HFFc6 (cell line): ENCODE results near the gene PFKFB1. TPM values are rescaled to one million over a fixed set of nuclear protein-coding genes. Genes with fewer than 3 reads are reported as not detected.

ENCODE experiments used
- DNase-seq: peaks from one replicate; pipeline ENCODE4 v3.0.0-alpha.2; 2018
- H3K27ac Mint-ChIP-seq: 2 replicates; pipeline ENCODE4 v1.8.0; 2020; ENCODE audit warnings: mild to moderate bottlenecking, mixed read lengths
- H3K27me3 Mint-ChIP-seq: 2 replicates; pipeline ENCODE4 v1.8.0; 2021; ENCODE audit warnings: mild to moderate bottlenecking, moderate library complexity, mixed read lengths; ENCODE audit not compliant: insufficient read depth
- H3K36me3 Mint-ChIP-seq: 2 replicates; pipeline ENCODE4 v1.8.0; 2021; ENCODE audit warnings: low read depth, mixed read lengths
- H3K4me1 Mint-ChIP-seq: 2 replicates; pipeline ENCODE4 v1.8.0; 2020; ENCODE audit warnings: low read depth, mixed read lengths
- H3K4me3 Mint-ChIP-seq: 2 replicates; pipeline ENCODE4 v1.8.0; 2020; ENCODE audit warnings: mild to moderate bottlenecking, moderate library complexity, mixed read lengths
- H3K9me3 Mint-ChIP-seq: 2 replicates; pipeline ENCODE4 v1.8.0; 2020; ENCODE audit warnings: mild to moderate bottlenecking, mixed read lengths
- total RNA-seq, 6 experiments: library from RNA; stranded (reverse); fragmentation: NEBNext Ultra II Directional; extraction: Animal tissue kit (Norgen Biotek cat#: 25700); gene quantifications; 2 replicates in 1 of 6; 3 replicates in 5 of 6; pipeline ENCODE4 v1.2.3, GENCODE V29; 2021
- TF ChIP-seq, protein P1 (sequence below): fragments of 200-600 bp; sonication (generic); IDR thresholded peaks from 2 replicates; pipeline ENCODE4 v1.5.0; 2021; ENCODE audit warnings: antibody characterized with exemption, mild to moderate bottlenecking

PFKFB1 gene
- total RNA-seq, 6 experiments from 2014 or later, result not detected

DNA sequence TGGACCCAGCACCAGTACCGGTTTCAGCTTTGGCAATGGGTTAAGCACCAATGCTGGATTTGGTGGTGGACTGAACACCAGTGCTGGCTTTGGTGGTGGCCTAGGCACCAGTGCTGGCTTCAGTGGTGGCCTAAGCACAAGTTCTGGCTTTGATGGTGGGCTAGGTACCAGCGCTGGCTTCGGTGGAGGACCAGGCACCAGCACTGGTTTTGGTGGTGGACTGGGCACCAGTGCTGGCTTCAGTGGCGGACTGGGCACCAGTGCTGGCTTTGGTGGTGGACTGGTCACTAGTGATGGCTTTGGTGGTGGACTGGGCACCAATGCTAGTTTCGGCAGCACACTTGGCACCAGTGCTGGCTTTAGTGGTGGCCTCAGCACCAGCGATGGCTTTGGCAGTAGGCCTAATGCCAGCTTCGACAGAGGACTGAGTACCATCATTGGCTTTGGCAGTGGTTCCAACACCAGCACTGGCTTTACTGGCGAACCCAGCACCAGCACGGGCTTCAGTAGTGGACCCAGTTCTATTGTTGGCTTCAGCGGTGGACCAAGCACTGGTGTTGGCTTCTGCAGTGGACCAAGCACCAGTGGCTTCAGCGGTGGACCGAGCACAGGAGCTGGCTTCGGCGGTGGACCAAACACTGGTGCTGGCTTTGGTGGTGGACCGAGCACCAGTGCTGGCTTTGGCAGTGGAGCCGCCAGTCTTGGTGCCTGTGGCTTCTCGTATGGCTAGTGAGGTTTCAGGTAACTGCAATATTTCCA lies 63.5 kb downstream of the PFKFB1 start:
- Mint-ChIP-seq H3K36me3 (no peaks in the 10 kb centered on the region; the same call in 1 of the 2 replicates), H3K4me1 (no peaks in the 10 kb centered on the region), H3K27me3 (no peaks in the 10 kb centered on the region; the same call in 1 of the 2 replicates), H3K4me3 (no peak overlapping the region), H3K9me3 (no peaks in the 10 kb centered on the region), H3K27ac (no peak overlapping the region)
- TF ChIP-seq, protein P1, sequence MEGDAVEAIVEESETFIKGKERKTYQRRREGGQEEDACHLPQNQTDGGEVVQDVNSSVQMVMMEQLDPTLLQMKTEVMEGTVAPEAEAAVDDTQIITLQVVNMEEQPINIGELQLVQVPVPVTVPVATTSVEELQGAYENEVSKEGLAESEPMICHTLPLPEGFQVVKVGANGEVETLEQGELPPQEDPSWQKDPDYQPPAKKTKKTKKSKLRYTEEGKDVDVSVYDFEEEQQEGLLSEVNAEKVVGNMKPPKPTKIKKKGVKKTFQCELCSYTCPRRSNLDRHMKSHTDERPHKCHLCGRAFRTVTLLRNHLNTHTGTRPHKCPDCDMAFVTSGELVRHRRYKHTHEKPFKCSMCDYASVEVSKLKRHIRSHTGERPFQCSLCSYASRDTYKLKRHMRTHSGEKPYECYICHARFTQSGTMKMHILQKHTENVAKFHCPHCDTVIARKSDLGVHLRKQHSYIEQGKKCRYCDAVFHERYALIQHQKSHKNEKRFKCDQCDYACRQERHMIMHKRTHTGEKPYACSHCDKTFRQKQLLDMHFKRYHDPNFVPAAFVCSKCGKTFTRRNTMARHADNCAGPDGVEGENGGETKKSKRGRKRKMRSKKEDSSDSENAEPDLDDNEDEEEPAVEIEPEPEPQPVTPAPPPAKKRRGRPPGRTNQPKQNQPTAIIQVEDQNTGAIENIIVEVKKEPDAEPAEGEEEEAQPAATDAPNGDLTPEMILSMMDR, result no peak
- DNase-seq, result no peak

DNA sequence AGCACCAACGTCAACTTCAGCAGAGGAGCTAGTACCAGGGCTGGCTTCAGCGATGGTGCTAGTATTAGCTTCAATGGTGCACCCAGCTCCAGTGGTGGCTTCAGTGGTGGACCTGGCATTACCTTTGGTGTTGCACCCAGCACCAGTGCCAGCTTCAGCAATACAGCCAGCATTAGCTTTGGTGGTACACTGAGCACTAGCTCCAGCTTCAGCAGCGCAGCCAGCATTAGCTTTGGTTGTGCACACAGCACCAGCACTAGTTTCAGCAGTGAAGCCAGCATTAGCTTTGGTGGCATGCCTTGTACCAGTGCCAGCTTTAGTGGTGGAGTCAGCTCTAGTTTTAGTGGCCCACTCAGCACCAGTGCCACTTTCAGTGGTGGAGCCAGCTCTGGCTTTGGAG lies 65.1 kb downstream of the PFKFB1 start:
- no peaks in the 10 kb centered on the region for H3K4me1 Mint-ChIP-seq
- no peak for DNase-seq
- peaks cover 8% of the 10 kb centered on the region; the same call in 1 of the 2 replicates for H3K36me3 Mint-ChIP-seq
- H3K4me3 Mint-ChIP-seq, result no peak overlapping the region
- H3K9me3 Mint-ChIP-seq, result no peaks in the 10 kb centered on the region
- no peaks in the 10 kb centered on the region; the same call in 1 of the 2 replicates for H3K27me3 Mint-ChIP-seq
- H3K27ac Mint-ChIP-seq, result no peak overlapping the region
- TF ChIP-seq, protein P1, result no peak

DNA sequence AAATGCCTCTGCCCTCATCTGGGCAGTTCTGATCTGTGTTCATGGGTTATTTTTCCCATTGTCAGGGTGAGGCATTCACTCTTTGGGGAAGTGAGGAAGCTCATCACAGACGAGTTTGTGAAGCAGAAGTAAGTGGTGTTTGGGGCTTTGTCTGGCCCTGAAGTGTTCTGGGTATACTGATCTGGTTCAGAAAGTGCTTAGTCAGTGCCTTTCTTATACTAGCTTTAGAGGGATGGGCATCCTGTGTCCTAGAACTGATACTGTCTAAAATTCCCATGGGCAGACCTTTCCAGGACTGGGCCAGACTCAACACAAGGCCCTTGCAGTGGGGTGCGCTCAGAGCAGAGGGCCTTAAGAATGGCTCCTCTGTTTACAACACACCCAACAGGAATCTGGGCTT lies 67.0 kb downstream of the PFKFB1 start:
- TF ChIP-seq, protein P1, result no peak
- Mint-ChIP-seq H3K27me3 (no peaks in the 10 kb centered on the region; the same call in none of the 2 replicates), H3K9me3 (no peaks in the 10 kb centered on the region), H3K4me1 (no peaks in the 10 kb centered on the region), H3K36me3 (peaks cover 8% of the 10 kb centered on the region; the same call in 1 of the 2 replicates), H3K4me3 (no peak overlapping the region), H3K27ac (no peak overlapping the region)
- no peak for DNase-seq

DNA sequence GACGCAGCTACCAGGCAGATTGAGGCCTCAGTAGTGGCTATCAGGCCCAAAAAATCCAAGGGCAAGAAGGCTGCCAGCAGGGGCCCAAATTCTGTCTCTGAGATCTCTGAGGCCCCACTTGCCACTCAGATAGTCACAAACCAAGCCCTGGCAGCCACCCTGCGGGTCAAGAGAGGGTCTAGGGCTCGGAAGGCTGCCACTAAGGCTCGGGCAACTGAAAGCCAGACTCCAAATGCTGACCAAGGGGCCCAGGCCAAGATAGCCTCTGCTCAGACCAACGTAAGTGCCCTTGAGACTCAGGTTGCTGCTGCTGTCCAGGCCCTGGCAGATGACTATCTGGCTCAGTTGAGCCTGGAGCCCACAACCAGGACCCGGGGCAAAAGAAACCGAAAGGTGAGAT lies 70.6 kb downstream of the PFKFB1 start:
- Mint-ChIP-seq H3K36me3 (peaks cover 8% of the 10 kb centered on the region; the same call in 1 of the 2 replicates), H3K27me3 (peaks cover 3% of the 10 kb centered on the region), H3K4me1 (peaks cover 6% of the 10 kb centered on the region), H3K4me3 (no peak overlapping the region), H3K9me3 (no peaks in the 10 kb centered on the region), H3K27ac (no peak overlapping the region)
- TF ChIP-seq, protein P1, result no peak
- DNase-seq, result no peak

DNA sequence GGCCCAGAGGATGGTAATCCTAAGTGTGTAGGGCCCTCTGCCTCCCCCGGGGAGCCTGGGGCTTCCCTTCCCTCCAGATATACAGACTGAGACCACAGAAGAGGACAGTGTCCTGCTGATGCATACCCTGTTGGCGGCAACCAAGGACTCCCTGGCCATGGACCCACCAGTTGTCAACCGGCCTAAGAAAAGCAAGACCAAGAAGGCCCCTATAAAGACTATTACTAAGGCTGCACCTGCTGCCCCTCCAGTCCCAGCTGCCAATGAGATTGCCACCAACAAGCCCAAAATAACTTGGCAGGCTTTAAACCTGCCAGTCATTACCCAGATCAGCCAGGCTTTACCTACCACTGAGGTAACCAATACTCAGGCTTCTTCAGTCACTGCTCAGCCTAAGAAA lies 71.4 kb downstream of the PFKFB1 start:
- Mint-ChIP-seq H3K36me3 (peaks cover 8% of the 10 kb centered on the region; the same call in 1 of the 2 replicates), H3K9me3 (no peaks in the 10 kb centered on the region), H3K27ac (no peak overlapping the region), H3K27me3 (peaks cover 3% of the 10 kb centered on the region), H3K4me3 (peak overlapping the region; percentile 95; the same call in 1 of the 2 replicates), H3K4me1 (peaks cover 6% of the 10 kb centered on the region)
- TF ChIP-seq, protein P1, result no peak
- no peak for DNase-seq
